Suprapubic skin (tissue), 4 donors: ENCODE measurements around the gene CHD9NB. TPM values are rescaled to one million over a fixed set of nuclear protein-coding genes. Genes with fewer than 3 reads are reported as not detected.
A peak's percentile ranks its signal among the peaks of the same experiment; 100 is the strongest.

ENCODE experiments used
- DNase-seq, 2 donors: peaks; one replicate each; pipeline ENCODE4 v3.0.0-alpha.2; 2019; ENCODE audit warnings: low spot score in 2 of 2
- H3K27ac ChIP-seq: fragments of 200-600 bp; sonication (generic); one replicate; pipeline ENCODE4 v1.5.1; 2019
- H3K27me3 ChIP-seq: fragments of 200-600 bp; sonication (generic); one replicate; pipeline ENCODE4 v1.5.1; 2019
- H3K36me3 ChIP-seq: fragments of 200-600 bp; sonication (generic); one replicate; pipeline ENCODE4 v1.5.1; 2019
- H3K4me1 ChIP-seq: fragments of 200-600 bp; sonication (generic); one replicate; pipeline ENCODE4 v1.5.1; 2019
- H3K4me3 ChIP-seq: fragments of 200-600 bp; sonication (generic); one replicate; pipeline ENCODE4 v1.5.1; 2019; ENCODE audit warnings: mild to moderate bottlenecking
- H3K9me3 ChIP-seq: fragments of 200-600 bp; sonication (generic); one replicate; pipeline ENCODE4 v1.5.1; 2019
- CTCF ChIP-seq, 2 donors: fragments of 200-600 bp in 1 of 2; fragments of 450-650 bp in 1 of 2; sonication (generic) in 1 of 2; IDR thresholded peaks; one replicate each; pipeline ENCODE4 v1.5.1; 2016 to 2019; ENCODE audit warnings: antibody characterized with exemption in 2 of 2, mild to moderate bottlenecking in 1 of 2, moderate library complexity in 1 of 2
- EP300 ChIP-seq: sonication (generic); formaldehyde crosslinking; IDR thresholded peaks from one replicate; pipeline ENCODE4 v1.6.1; 2017; ENCODE audit warnings: antibody characterized with exemption
- POLR2A ChIP-seq, 2 donors: fragments of 450-650 bp; IDR thresholded peaks; one replicate each; pipeline ENCODE4 v1.6.1; 2017; ENCODE audit warnings: antibody characterized with exemption in 2 of 2, mild to moderate bottlenecking in 2 of 2, moderate library complexity in 2 of 2
- POLR2AphosphoS5 ChIP-seq, 3 donors: sonication (generic); formaldehyde crosslinking; IDR thresholded peaks; one replicate each; pipeline ENCODE4 v1.6.1; 2017; ENCODE audit warnings: antibody characterized with exemption in 3 of 3
- WGBS: methylation state at CpG from one replicate; pipeline ENCODE4 v1.1.5; 2018; 5-methylcytosine and 5-hydroxymethylcytosine counted together
- total RNA-seq, 4 donors: library from RNA; depleted of rRNA; stranded (reverse); fragments of >200 nt; gene quantifications; one replicate each; pipeline ENCODE4 v1.1.0, GENCODE V29; 2016

Gene CHD9NB
- total RNA-seq, 4 donors from 2014 or later, result 8.7 to 33.3 (median 17.0) TPM

DNA sequence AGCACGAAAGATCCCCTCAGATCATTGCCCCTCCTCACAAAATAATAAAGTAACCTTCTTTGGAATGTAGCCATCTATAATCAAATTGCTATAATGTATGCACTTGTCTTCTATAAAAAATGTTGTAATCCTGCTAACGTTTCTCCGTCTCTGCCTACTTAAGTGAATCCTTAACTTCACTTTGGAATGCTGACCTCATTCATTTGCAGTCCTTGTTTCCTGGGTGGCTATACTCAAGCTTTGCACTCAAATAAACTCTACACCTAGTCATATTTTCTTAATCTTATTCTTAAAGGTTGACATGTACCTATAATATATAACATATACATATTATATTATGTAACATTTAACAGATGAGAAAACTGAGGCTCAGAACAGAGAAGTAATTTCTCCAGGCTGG, 22.7 kb downstream of the CHD9NB start:
- DNase-seq, result no peak
- no peak overlapping the region for H3K27ac ChIP-seq
- TF ChIP-seq EP300 (no peak), POLR2AphosphoS5 (IDR thresholded peaks at IDR 0.05) (no peak), POLR2A (IDR thresholded peaks at IDR 0.05) (no peak), CTCF (IDR thresholded peaks at IDR 0.05) (no peak)
- 69% methylated on average over 3 of the region's 3 CpGs for WGBS
- no peaks in the 10 kb centered on the region for H3K27me3 ChIP-seq
- H3K4me1 ChIP-seq, result peaks cover 22% of the 10 kb centered on the region
- H3K9me3 ChIP-seq, result no peaks in the 10 kb centered on the region
- no peaks in the 10 kb centered on the region for H3K36me3 ChIP-seq
- H3K4me3 ChIP-seq, result no peak overlapping the region

DNA sequence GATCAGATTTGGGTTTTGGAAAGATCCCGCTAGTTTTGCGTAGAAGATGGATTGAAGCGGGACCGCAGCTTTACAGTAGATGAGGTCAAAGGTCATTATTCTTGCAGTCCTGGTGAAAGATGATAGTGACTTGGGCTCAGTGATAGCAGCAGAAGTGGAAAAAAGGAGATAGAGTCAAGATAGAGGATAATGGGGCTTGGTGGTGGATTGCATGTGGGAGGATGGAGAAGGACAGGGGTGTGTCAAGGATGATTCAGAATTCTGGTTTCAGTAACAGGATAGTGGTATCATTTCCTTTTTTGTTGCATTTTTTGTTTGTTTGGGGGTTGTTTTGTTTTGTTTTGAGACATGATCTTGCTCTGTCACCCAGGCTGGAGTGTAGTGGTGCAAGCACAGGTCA, 28.7 kb downstream of the CHD9NB start:
- Histone ChIP-seq H3K36me3 (no peaks in the 10 kb centered on the region), H3K9me3 (no peaks in the 10 kb centered on the region), H3K27ac (no peak overlapping the region), H3K4me1 (no peaks in the 10 kb centered on the region), H3K4me3 (no peak overlapping the region), H3K27me3 (no peaks in the 10 kb centered on the region)
- DNase-seq, result no peak
- 95% methylated on average over 4 of the region's 4 CpGs for WGBS
- no peak for TF ChIP-seq POLR2A (IDR thresholded peaks at IDR 0.05)
- no peak for TF ChIP-seq EP300
- TF ChIP-seq POLR2AphosphoS5 (IDR thresholded peaks at IDR 0.05), result no peak
- no peak for TF ChIP-seq CTCF (IDR thresholded peaks at IDR 0.05)

- Histone ChIP-seq H3K36me3 (no peaks in the 10 kb centered on the region), H3K4me3 (no peak overlapping the region), H3K9me3 (no peaks in the 10 kb centered on the region), H3K27me3 (no peaks in the 10 kb centered on the region), H3K27ac (no peak overlapping the region), H3K4me1 (no peaks in the 10 kb centered on the region)
- TF ChIP-seq CTCF (IDR thresholded peaks at IDR 0.05) (peak in 1 of 2 donors; percentile 21), EP300 (no peak), POLR2A (IDR thresholded peaks at IDR 0.05) (no peak), POLR2AphosphoS5 (IDR thresholded peaks at IDR 0.05) (no peak)
- no peak for DNase-seq
- whole genome bisulfite sequencing, result 10% methylated on average over 5 of the region's 5 CpGs
Measured at GRCh38 chr16:53022374-53022773, 30.3 kb downstream of the CHD9NB start.

DNA sequence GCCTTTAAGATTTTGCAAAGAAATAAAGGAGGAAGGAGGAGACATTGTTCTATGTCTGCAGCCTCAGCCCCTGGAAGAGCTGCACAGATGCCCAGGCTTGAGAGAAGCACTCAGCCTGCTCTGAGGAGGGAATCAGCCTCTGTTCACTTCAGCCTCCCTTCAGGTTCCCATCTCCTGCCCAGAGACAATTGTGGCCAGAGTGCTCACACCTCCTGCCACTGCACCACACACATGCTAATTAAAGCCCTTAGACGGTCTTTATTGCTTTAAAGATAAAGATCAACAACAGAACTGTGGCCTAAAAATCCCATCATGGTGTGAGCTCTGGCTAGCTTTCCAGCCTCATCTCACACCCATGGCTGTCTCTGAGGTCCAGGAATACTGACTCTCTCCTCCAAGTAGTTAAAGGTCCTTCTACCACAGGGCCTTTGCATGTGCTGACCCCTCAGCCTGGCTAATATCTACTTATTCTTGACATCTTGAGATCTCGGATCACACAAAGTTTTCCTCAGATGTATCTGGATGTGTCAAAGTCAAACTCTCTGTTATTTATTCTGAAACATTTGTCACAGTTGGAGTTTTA, 33.8 kb downstream of the CHD9NB start:
- 77% methylated on average over 2 of the region's 2 CpGs for WGBS
- no peaks in the 10 kb centered on the region for H3K4me1 ChIP-seq
- no peak overlapping the region for H3K4me3 ChIP-seq
- H3K9me3 ChIP-seq, result no peaks in the 10 kb centered on the region
- H3K27ac ChIP-seq, result no peak overlapping the region
- no peaks in the 10 kb centered on the region for H3K36me3 ChIP-seq
- no peaks in the 10 kb centered on the region for H3K27me3 ChIP-seq
- no peak for DNase-seq
- TF ChIP-seq EP300 (no peak), CTCF (IDR thresholded peaks at IDR 0.05) (no peak), POLR2AphosphoS5 (IDR thresholded peaks at IDR 0.05) (no peak), POLR2A (IDR thresholded peaks at IDR 0.05) (no peak)

GRCh38 chr16:53014287-53014686, 38.4 kb downstream of the CHD9NB start:
- DNase-seq, result no peak
- Histone ChIP-seq H3K4me3 (no peak overlapping the region), H3K27me3 (peaks cover 3% of the 10 kb centered on the region), H3K9me3 (no peaks in the 10 kb centered on the region), H3K4me1 (no peaks in the 10 kb centered on the region), H3K36me3 (no peaks in the 10 kb centered on the region), H3K27ac (no peak overlapping the region)
- WGBS, result 40% methylated on average over 4 of the region's 4 CpGs
- TF ChIP-seq POLR2A (IDR thresholded peaks at IDR 0.05) (no peak), POLR2AphosphoS5 (IDR thresholded peaks at IDR 0.05) (no peak), CTCF (IDR thresholded peaks at IDR 0.05) (no peak), EP300 (no peak)
